Brain microvascular endothelial cell (primary cell): ENCODE results near the gene PTPN7.
A peak's percentile ranks its signal among the peaks of the same experiment; 100 is the strongest.

Source experiments
- DNase-seq: peaks from one replicate; pipeline ENCODE4 v3.0.0-alpha.2; 2020
- H3K27ac ChIP-seq: fragments of 250-450 bp; sonication (Bioruptor Pico); 2 replicates; pipeline ENCODE4 v1.5.1; 2020; ENCODE audit warnings: mild to moderate bottlenecking, moderate library complexity
- H3K27me3 ChIP-seq: fragments of 250-450 bp; sonication (Bioruptor Pico); replicated peaks from 2 replicates; pipeline ENCODE4 v1.5.1; 2020; ENCODE audit warnings: mild to moderate bottlenecking
- H3K36me3 ChIP-seq: fragments of 250-450 bp; sonication (Bioruptor Pico); replicated peaks from 2 replicates; pipeline ENCODE4 v1.5.1; 2020; ENCODE audit warnings: mild to moderate bottlenecking
- H3K4me3 ChIP-seq: 2 replicates; pipeline ENCODE4 v1.5.1; 2011; ENCODE audit warnings: low read depth, mild to moderate bottlenecking, control low read depth, low read length, moderate library complexity
- CTCF ChIP-seq: IDR thresholded peaks from 2 replicates; pipeline ENCODE4 v1.5.1; 2011; ENCODE audit warnings: low read depth, mild to moderate bottlenecking, moderate library complexity, low read length, control low read depth, inconsistent platforms; ENCODE audit errors: missing control alignments
- in situ Hi-C: cut with HindIII; loops from 2 replicates; pipeline ENCODE4 v1.10.0; 2017; ENCODE audit warnings: low sequenced_read_pairs, low pct_ligation_motif_present

PTPN7 gene

GRCh38 chr1:202107321-202107761 lies 53.1 kb downstream of the PTPN7 start:
- DNase-seq = no peak
- no peaks in the 10 kb centered on the region for H3K36me3 ChIP-seq
- no peak overlapping the region for H3K27ac ChIP-seq
- no peak overlapping the region for H3K4me3 ChIP-seq
- TF ChIP-seq CTCF = no peak
- in situ Hi-C loops = no loop called here
- no peaks in the 10 kb centered on the region for H3K27me3 ChIP-seq

DNA sequence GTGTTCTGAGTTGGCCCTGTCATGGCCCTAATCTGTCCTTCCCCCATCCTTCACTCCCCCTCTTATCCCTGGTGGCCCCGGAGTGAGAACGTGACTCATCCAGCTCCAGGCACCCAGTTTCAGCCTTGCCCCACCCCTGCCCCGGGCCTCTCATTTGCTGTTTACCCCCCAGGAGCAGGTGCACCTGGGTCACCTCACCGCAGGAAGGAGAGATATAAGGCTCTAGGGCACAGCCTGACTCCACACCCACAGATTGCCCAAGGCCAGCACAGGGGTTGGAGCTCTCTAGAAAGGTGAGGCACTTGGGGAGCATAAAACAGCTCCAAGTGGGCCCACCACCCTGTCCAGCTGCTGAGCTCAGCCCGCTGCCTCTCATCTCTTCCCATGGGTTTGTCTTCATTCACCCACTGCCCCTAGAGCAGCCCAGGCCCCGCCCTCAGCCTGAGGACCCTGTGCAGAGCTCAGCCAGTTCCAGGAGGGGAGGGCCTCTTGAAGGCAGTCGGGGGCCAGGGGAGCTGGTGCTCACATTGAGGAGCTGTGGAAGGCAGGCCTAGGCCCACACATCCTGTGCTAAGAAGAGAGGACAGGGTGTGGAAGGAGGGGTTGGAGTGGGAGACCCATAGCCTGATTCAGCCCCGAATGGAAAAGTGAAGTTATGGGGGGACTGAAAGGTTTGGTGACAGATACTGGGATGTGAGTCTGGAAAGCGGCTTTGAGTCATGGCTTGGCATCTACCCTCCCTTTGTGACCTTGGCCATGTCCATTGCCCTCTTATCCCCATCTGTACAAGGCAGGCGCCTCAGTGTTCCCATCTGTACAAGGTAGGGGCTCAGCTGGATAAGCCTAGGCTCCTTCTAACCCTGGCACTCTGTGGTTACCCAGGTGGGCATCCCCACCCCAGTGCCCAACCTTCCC lies 53.8 kb downstream of the PTPN7 start:
- no peak for DNase-seq
- Histone ChIP-seq H3K4me3 (no peak overlapping the region), H3K27me3 (no peaks in the 10 kb centered on the region), H3K27ac (no peak overlapping the region), H3K36me3 (no peaks in the 10 kb centered on the region)
- TF ChIP-seq CTCF = no peak
- in situ Hi-C loops = no loop called here

DNA sequence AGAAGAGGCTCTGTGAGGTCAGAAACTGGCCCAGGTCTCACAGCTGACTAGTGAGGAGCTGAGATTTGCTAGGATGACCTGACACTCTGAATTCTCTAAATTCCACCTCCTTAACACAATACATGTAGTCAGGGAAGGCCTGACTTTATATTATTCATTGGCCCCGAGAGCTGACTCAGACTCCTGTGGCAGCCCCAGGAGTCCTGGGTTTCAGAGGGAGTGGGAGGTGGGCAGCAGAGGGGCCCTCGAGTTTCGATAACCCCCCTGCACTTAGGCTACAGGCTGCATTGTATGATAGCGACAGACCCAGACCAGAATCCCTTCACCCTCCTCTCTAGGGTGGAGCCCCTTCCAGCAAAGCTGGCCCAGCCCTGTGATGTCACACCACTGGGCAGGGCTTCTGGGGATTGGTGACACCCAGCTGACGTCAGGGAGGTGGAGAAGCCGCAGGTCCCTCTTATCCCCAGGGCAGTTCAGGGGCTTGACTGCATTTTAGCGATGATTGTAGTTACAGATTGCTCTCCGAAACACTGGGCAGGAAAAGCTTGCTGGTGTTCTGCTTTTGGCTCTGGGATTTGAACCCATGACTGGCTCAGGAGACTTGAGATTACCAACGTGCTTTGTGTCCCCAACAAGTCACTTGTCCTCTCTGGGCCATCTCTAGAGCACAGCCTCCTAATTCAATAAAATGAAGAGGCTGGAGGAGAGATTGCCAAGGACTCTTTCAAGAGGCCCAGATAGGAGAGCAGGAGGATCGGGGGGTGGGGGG lies 54.6 kb downstream of the PTPN7 start:
- H3K36me3 ChIP-seq = no peaks in the 10 kb centered on the region
- peak overlapping the region; percentile 51 for H3K27ac ChIP-seq
- no peaks in the 10 kb centered on the region for H3K27me3 ChIP-seq
- in situ Hi-C loops = no loop called here
- peak; percentile 64 for DNase-seq
- H3K4me3 ChIP-seq = no peak overlapping the region
- TF ChIP-seq CTCF = no peak

DNA sequence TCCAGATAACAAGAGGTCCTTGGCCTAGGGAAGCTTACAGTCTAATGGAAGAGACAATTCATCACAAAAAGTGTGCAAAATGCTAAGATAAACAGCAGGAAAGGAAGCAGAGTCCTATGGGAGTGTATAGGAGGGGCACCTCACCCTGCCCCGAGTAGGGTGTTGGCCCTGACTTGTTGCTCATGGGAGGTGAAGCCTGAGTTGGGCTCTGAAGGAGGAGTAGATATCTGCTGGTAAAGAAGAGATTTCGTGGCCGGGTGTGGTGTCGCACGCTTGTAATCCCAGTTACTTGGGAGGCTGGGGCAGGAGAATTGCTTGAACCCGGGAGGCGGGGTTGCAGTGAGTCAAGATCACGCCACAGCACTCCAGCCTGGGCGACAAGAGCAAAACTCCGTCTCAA lies 56.3 kb downstream of the PTPN7 start:
- Histone ChIP-seq H3K4me3 (no peak overlapping the region), H3K27ac (no peak overlapping the region), H3K27me3 (no peaks in the 10 kb centered on the region), H3K36me3 (no peaks in the 10 kb centered on the region)
- DNase-seq = no peak
- in situ Hi-C loops = no loop called here
- TF ChIP-seq CTCF = no peak

GRCh38 chr1:202101184-202101583 lies 59.2 kb downstream of the PTPN7 start:
- no peak overlapping the region for H3K27ac ChIP-seq
- no peak for TF ChIP-seq CTCF

More at GRCh38 chr1:202101184-202101583, 59.2 kb downstream of the PTPN7 start:
- Histone ChIP-seq H3K4me3 (no peak overlapping the region), H3K36me3 (no peaks in the 10 kb centered on the region), H3K27me3 (no peaks in the 10 kb centered on the region)
- no peak for DNase-seq
- in situ Hi-C loops = no loop called here
